Measurements from ENCODE around the gene BRAP.
"Not testable (repeated sequence)": the region's sequence is repeated elsewhere in the genome, so short reads cannot be mapped to it uniquely, and the experiment has no call there.

Gene BRAP

GRCh38 chr12:111686574-111687105 is 884 bp upstream of the BRAP start:
- Histone ChIP-seq H3K4me3 (ENCODE audit: low read depth, low read length, poor library complexity, severe bottlenecking) (peak overlapping the region; percentile 99), H3K4me1 (ENCODE audit: insufficient read depth, low read length, severe bottlenecking) (peaks cover 21% of the 10 kb centered on the region), H3K27me3 (ENCODE audit: insufficient read depth, low read length) (no peaks in the 10 kb centered on the region), H3K9me3 (ENCODE audit: low read length) (no peaks in the 10 kb centered on the region), H3K27ac (ENCODE audit: low read depth, low read length, poor library complexity, severe bottlenecking) (peak overlapping the region; percentile 85), H3K79me2 (ENCODE audit: insufficient read depth, low read length) (peaks cover 12% of the 10 kb centered on the region), H3K9ac (ENCODE audit: low read length) (peak overlapping the region; percentile 99), H4K20me1 (ENCODE audit: insufficient read depth, low read length) (no peaks in the 10 kb centered on the region), H3K36me3 (ENCODE audit: insufficient read depth, low read length) (peaks cover 12% of the 10 kb centered on the region), H2AFZ (ENCODE audit: low read length) (no peak overlapping the region), H3K9me2 (ENCODE audit: low read depth, low read length) (no peaks in the 10 kb centered on the region), H3K4me2 (ENCODE audit: low read length) (peak overlapping the region; percentile 87), H3F3A (ENCODE audit: insufficient read depth, low read length) (no peaks in the 10 kb centered on the region)
- no peak for TF ChIP-seq CTCF (IDR thresholded peaks at IDR 0.05; ENCODE audit: low read length)
- TF ChIP-seq EZH2 (IDR thresholded peaks at IDR 0.05; ENCODE audit: borderline replicate concordance, low read length) = no peak

GRCh38 chr12:111685322-111685810 is 390 bp downstream of the BRAP start:
- Histone ChIP-seq H3K79me2 (ENCODE audit: insufficient read depth, low read length) (peaks cover 12% of the 10 kb centered on the region), H2AFZ (ENCODE audit: low read length) (no peak overlapping the region), H3K27me3 (ENCODE audit: insufficient read depth, low read length) (no peaks in the 10 kb centered on the region), H3K27ac (ENCODE audit: low read depth, low read length, poor library complexity, severe bottlenecking) (no peak overlapping the region), H3K9me3 (ENCODE audit: low read length) (no peaks in the 10 kb centered on the region), H3K9me2 (ENCODE audit: low read depth, low read length) (no peaks in the 10 kb centered on the region), H3K36me3 (ENCODE audit: insufficient read depth, low read length) (peaks cover 21% of the 10 kb centered on the region), H4K20me1 (ENCODE audit: insufficient read depth, low read length) (no peaks in the 10 kb centered on the region), H3K4me1 (ENCODE audit: insufficient read depth, low read length, severe bottlenecking) (peaks cover 21% of the 10 kb centered on the region), H3F3A (ENCODE audit: insufficient read depth, low read length) (no peaks in the 10 kb centered on the region), H3K4me2 (ENCODE audit: low read length) (peak overlapping the region; percentile 97), H3K4me3 (ENCODE audit: low read depth, low read length, poor library complexity, severe bottlenecking) (peak overlapping the region; percentile 99), H3K9ac (ENCODE audit: low read length) (peak overlapping the region; percentile 99)
- TF ChIP-seq EZH2 (IDR thresholded peaks at IDR 0.05; ENCODE audit: borderline replicate concordance, low read length) (no peak), CTCF (IDR thresholded peaks at IDR 0.05; ENCODE audit: low read length) (no peak)

- H3K9me3 ChIP-seq (ENCODE audit: low read length); H3F3A ChIP-seq (ENCODE audit: insufficient read depth, low read length); H3K27me3 ChIP-seq (ENCODE audit: insufficient read depth, low read length); H4K20me1 ChIP-seq (ENCODE audit: insufficient read depth, low read length); H2AFZ ChIP-seq (ENCODE audit: low read length); H3K9me2 ChIP-seq (ENCODE audit: low read depth, low read length); H3K27ac ChIP-seq (ENCODE audit: low read depth, low read length, poor library complexity, severe bottlenecking): not testable (repeated sequence)
- Histone ChIP-seq H3K9ac (ENCODE audit: low read length) (peak overlapping the region; percentile 99), H3K79me2 (ENCODE audit: insufficient read depth, low read length) (peaks cover 12% of the 10 kb centered on the region), H3K4me2 (ENCODE audit: low read length) (peak overlapping the region; percentile 97), H3K36me3 (ENCODE audit: insufficient read depth, low read length) (peaks cover 23% of the 10 kb centered on the region), H3K4me3 (ENCODE audit: low read depth, low read length, poor library complexity, severe bottlenecking) (peak overlapping the region; percentile 99), H3K4me1 (ENCODE audit: insufficient read depth, low read length, severe bottlenecking) (peaks cover 21% of the 10 kb centered on the region)
These were observed 1.1 kb downstream of the BRAP start for GRCh38 chr12:111684485-111685198.
